NK-92 treated with Interleukin-12 subunit alpha and Interleukin-12 subunit beta, amount 100 ng/mL, for 24 hours (cell line): Measurements from ENCODE around the gene PAN2.
A peak's percentile ranks its signal among the peaks of the same experiment; 100 is the strongest.
"Not testable (repeated sequence)": the region's sequence is repeated elsewhere in the genome, so short reads cannot be mapped to it uniquely, and the experiment has no call there.

Experiments used
- DNase-seq: peaks from one replicate; lab custom pipeline; 2025; lab: John Stamatoyannopoulos, UW

The PAN2 gene

DNA sequence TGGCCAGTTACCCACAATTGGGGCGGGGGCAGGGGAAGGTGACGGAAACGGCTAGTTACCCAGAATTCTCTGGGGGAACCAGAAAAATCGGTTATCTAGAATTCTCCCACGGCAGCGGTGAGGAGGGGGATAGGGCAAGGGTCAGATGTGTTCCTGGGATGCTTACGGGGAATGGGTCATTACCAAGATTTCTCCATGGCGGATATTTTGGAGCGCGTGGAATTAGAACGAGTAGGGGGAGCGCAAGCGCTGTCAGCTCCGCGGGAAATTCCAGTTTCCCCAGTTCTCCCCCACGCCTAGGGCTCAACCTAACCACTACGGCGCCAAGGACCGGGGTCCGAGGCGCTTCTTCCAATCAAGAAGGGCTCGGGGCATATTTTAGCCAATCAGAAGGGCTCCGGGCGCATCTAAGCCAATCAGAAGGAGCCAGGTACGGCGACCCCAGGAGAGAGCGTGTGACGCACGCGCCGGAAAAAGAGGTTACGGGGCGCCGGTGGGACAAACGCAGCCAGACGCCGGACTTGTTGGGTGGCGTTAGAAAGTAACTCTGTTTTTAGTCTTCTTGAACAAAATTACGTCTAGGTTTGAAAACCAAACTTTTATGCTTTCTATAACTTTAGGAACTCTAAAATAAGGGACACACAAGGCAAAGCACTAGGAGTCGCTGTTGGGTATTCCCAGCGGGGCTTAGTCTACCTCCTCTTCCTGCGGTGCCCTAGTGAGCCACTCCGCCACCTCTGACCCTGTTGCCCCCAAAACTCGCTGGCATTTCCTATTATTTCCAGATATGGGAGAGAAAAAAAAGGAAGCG lies at the start of gene PAN2:
Gene PAN2, minus strand, starts transcription at position 322 of the 811 bp plus-strand sequence. CDS start 906 bp downstream, outside the sequence.
- DNase-seq, result peak; percentile 92

DNA sequence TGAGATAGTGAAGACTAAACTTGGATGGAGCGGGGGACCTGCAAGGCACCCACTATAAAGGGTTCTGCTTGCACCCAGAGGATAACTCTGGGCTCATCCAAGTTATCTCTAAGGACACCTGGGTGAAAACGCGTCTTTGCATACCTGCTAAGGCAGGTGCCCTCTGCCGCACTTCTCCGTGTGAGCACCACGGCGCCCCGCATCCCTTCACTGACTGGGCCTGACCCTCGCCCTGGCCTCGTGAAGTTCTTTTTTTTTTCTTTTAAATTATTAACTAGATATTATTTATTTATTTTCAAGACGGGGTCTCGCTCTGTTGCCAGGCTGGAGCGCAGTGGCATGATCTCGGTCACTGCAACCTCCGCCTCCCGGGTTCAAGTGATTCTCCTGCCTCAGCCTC lies 48.8 kb upstream of the PAN2 start:
- no peak for DNase-seq

DNA sequence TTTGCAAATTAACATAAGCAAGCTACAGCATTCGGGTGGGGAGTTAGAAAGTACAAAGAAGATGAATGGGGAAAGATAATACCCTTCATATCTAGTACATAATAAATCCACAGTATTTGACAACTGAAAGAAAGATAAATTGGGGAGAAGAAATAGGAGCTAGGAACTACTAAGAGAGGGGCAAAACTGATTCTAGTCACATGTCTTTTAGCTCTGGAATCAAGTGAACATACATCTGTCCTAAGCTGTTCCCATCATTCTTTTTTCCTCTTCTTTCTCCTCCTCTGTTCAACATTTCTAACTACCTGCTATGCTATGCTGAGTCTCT lies 44.2 kb upstream of the PAN2 start:
- no peak for DNase-seq

DNA sequence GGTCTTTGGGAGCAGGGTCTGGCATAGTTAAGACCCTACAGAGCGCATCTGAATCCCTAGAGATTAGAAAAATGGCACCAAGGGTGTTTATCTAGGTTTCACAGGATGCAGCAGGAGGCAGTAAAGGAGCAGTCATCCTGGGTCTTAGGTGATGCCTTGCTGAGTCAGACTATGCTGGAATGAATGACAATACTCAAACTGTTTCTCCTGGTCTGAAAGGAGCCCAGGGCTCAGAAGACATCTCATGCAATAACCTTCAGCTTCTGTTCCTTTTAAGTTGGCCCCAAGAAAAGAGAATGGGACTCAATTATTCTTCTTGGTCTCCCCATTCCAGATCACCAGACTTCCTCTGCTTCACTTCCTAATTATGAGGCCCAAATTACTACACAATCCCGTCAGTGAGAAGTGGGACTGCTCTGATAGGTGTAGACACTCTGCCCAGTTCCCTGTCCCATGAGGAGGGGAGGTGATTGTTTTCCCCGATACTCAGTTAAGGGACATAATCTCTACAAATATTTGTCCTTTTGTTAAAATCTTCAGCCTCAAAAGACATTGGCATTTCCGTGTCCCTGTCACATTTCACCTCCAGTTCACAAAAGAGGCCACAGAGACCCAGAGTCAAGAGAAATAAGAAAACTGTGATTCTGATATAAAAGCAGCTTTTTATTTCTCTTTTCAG lies 43.6 kb upstream of the PAN2 start:
- no peak for DNase-seq

GRCh38 chr12:56375598-56376434 lies 42.0 kb upstream of the PAN2 start:
- no peak for DNase-seq

DNA sequence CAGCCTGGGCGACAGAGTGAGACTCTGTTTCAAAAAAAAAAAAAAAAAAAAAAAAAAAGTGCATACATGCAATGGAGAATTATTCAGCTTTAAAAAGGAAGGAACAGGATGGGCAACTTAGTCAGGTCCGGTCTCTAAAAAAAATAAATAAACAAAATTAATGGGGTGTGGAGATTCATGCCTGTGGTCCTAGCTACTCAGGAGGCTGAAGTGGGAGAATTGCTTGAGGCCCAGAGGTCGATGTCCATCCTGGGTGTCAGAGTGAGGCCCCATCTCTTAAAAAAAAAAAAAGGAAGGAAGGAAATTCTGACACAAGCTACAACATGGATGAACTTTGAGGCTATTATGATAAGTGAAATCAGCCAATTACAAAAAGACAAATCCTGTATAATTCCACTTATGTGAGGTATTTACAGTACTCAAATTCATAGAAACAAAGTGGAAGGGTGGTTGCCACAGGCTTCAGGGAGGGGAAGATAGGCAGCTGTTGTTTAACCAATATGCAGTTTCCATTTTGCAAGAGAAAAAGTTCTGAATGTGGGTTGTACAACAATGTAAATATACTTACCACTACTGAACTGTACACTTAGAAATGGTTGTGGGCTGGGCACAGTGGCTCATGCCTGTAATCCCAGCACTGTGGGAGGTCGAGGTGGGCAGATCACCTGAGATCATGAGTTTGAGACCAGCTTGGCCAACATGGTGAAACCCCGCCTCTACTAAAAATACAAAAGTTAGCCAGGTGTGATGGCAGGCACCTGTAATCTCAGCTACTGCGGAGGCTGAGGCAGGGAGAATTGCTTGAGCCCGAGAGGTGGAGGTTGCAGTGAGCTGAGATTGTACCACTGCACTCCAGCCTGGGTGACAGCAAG lies 41.2 kb upstream of the PAN2 start:
- no peak for DNase-seq

- DNase-seq, result no peak
Observed at GRCh38 chr12:56373515-56373914, 39.7 kb upstream of the PAN2 start.

- DNase-seq, result no peak
Observed at GRCh38 chr12:56366948-56367347, 33.1 kb upstream of the PAN2 start.

DNA sequence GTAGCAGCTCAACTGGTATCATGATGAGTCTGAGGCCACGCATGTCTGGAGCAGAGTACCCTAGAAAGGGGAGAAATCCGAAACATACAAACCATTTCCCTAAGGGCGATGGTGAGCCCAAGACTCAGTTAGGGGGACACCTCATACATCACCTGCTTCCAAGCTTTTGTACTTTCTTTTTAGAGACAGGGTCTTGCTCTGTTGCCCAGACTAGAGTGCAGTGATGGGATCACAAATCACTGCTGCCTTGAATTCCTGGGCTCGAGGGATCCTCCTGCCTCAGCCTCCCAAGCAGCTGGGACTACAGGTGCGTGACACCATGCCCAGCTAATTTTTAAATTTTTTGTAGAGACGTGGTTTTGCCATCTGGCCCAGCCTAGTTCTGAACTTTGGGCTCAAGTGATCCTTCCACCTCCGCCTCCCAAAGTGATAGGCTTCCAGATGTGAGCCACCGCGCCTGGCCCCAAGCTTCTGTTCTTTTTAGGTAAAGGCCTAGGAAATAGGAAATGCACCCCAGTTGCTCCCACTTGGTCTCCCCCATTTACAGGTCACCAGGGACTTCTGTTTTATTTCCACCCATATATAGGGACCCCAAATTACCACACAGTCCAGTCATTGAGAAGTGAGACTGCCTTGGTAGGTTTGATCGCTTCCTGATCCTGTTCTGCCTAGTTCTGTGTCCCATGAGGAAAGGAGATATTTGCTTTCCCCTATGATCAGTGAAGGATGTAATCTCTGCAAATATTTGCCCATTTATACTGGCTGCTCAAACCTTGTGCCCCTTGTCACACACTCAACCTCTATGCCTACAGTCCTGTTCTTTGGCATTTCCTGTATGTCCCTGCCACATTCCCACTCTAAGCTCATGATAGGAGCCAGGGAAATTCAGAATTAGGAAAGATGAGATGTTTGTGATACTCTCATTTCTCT lies 28.6 kb upstream of the PAN2 start, which contains the start of gene APOF:
Gene APOF, minus strand, starts transcription at position 728 of the 930 bp plus-strand sequence. Its CDS starts 112 bp downstream, at position 616.
- DNase-seq, result no peak

DNA sequence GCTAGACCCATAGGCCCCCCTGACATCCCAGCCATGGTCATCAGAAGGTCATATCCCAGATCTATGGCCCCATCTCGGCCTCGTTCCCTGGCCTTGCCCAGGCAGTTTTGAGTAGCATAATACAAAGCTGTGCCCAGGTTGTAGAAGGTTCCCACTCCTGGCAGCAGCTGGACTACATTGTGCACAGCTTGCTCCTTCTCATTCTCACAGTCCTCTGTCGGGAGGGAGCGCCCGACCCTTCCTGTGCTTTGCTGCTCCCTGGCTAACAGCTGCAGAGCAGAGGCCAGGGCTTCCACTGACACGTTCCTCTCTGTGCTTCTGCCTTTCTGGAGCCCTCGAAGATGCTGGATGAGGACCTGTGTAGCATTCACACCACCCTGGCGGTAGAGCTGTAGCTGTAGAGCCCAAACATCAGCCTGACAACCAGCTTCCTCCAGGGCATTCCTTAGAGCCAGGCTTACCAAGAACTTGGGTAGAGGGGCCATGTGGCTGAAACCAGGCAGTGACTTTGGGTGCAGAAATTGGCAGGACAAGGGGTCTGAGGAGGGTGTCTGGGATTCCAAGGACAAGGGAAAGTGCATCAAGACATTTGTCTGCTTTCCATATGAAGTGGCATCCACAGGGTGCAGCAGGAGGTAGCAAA lies 27.8 kb upstream of the PAN2 start:
- DNase-seq, result no peak

DNA sequence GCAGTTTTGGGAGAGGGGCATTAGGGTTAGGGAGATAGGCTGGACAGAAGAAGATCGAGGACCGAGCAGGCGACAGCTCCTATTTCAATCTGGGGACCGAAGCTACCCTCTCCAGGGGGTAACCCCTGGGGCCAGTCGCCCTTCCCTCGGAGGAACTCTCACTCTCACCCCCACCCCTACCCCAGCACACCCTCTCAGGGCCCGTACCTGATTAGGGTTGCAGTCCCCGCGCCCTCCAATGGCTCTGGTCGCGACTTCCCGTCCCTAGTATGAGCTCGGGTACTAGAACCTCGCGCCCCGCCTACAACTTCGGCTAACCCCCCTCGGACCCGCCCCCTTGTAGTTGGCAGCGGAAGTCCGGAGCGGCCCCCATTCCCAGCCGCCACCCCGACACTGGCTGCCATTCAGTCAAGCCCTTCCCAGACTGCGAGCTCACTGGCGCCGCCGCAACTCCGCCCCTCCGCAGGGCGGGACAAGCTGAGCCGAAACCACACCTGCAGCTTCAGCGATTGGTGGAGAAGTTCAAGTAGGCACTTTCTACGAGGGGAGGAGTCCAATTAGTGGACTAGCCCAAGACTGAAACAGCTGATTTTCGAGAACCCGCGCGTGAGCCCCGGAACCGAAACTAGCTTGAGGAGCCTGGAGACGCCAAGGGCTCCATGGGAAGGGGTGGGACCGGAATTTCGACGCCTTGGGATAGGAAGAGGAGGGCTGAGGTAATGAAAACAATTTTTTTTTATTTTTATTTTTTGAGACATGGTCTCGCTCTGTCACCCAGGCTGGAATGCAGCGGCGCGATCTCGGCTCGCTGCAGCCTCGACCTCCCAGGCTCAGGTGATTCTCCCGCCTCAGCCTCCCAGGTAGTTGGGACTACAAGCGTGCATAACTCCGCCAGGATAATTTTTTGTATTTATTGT lies 26.3 kb upstream of the PAN2 start, which contains the start of gene STAT2:
Gene STAT2, minus strand, starts transcription at position 257 of the 917 bp plus-strand sequence. CDS start 3,536 bp downstream, outside the sequence.
- peak; percentile 96 for DNase-seq

DNA sequence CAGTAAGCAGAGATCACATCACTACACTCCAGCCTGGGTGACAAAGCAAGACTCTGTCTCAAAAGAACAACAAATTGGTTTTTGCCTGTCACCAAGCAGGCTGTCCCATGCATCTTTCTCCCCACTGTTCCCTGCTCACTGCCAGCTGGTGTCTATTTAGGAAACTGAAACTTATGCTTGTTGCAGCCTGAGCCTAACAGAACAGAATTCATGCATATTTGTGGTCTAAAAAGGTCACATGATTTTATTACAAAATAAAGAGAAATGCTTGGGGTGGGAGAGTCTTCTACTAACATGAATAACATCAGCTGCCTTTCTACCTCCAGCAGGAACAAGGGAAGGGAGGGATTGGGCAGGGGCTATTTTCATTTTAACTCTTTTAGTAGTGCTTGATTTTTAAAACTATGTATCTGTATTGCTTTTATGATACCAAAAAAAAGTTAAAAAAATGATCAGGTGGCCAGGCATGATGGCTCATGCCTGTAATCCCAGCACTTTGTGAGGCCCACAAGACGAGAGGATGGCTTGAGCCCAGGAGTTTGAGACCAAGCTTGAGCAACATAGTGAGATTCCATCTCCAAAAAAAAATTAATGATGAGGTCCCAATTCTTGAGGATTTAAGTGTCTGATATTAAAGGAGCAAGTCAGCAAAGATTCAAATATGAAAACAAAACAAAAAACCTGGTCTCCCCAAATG lies 25.2 kb upstream of the PAN2 start:
- no peak for DNase-seq

- no peak for DNase-seq
Observed at GRCh38 chr12:56351325-56351724, 17.5 kb upstream of the PAN2 start.

- no peak for DNase-seq
Observed at GRCh38 chr12:56350662-56351061, 16.9 kb upstream of the PAN2 start.

GRCh38 chr12:56348776-56349175 lies 15.0 kb upstream of the PAN2 start:
- DNase-seq, result no peak

DNA sequence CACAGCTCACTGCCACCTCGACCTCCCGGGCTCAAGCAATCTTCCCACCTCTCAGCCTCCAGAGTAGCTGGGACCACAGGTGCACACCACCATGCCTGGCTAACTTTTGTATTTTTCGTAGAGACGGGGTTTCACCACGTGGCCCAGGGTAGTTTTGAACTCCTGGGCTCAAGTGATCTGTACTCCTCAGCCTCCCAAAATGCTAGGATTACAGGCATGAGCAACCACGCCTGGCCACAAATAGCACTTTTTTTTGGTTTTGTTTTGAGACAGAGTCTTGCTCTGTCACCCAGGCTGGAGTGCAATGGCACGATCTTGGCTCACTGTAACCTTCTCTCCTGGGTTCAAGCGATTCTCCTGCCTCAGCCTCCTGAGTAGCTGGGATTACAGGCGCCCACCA lies 13.5 kb upstream of the PAN2 start:
- DNase-seq, result not testable (repeated sequence)

DNA sequence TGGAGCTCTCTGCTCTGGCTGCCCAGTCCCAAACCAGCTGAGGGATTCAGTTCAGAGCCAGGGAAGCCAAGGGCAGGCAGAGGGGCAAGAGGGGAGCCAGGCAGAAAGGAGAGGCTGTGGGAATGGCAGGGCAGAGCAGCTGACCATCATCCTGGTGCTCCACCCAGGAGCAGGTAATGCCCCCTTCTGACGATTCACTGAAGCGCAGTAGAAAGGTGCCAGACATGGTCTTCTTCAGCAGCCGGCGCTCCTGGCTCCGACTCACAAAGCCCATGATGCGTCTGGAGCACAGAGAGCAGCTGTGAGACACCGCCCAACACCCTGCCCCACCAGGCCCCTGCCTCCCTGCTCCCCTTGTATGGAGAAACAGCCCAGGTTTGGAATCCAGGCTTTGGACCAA lies 12.9 kb upstream of the PAN2 start:
- no peak for DNase-seq

- DNase-seq, result not testable (repeated sequence)
Observed at GRCh38 chr12:56342290-56342689, 8.5 kb upstream of the PAN2 start.
